Activated CD4-positive, alpha-beta T cell treated with anti-CD3 and anti-CD28 coated beads, Interleukin-2, Interleukin-6, amounts not matched to agents 100 ng/mL and 50 ng/mL, durations not matched to agents 16 hours and 8 hours (primary cell): Measurements from ENCODE around the gene HLCS.

Source experiments
- DNase-seq: peaks from one replicate; pipeline ENCODE4 v3.0.0-alpha.2; 2020

HLCS gene

GRCh38 chr21:36766511-36766910 lies 200.0 kb downstream of the HLCS start:
- no peak for DNase-seq

- no peak for DNase-seq
Measured at GRCh38 chr21:36765229-36765628, 201.2 kb downstream of the HLCS start.

DNA sequence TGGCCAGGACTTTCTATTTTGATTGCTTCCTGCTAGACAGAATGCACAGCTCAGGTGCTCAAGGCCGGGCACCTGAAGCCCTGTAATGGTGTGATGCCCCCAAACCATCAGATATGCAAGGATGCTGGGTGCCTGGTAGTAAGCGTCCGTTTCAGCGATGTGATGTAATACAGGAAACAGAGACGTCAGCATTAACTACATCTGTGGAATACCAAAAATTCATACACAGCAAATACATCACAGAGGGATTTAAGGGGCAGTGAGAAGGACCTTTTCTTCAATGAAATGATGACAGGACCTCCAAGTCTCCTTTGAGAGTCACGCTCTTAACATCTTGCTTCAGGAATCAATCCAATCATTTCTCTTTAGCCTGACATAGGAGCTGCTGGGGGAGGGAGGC lies 203.2 kb downstream of the HLCS start:
- DNase-seq: no peak

DNA sequence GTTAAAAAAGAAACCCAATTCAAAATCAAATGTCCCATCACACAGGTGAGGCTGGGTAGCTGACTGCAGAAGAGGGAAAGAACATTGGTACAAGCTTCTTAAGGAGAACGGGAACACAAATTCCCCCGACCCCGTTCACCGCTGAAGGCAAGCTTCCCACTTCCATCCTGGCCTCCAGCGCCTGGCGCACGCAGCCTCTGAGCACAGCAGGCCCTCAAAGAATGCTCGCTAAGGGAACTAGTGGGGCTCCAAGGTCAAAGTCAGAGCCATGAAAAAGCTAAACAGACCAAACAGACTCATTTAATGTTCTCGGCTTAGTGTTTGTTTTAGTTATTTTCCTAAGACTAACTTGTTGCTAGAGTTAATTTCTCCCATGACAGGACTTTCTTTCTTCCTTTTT lies 203.8 kb downstream of the HLCS start:
- no peak for DNase-seq

DNA sequence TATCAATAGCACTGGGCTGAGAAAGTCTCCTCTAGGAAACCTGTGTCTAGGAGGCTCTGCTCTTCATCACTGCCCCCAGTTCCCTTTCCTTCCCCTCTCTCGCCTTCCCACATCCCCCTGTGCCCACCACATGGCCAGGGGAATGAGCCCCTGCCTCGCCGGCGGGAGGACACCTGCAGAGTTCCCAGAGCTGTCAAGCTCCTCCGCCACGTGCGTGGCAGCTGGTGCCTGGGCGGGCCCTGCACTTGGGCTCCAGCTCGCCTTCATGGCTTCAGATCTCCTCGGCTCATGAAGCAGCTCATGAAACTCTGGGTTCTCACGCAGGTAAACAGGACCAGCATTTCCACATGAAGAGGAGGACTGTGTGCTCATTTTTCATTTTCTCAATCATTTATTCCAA lies 204.8 kb downstream of the HLCS start:
- DNase-seq: no peak

- no peak for DNase-seq
Measured at GRCh38 chr21:36759348-36760083, 207.0 kb downstream of the HLCS start.

GRCh38 chr21:36757196-36757595 lies 209.3 kb downstream of the HLCS start:
- DNase-seq: no peak

DNA sequence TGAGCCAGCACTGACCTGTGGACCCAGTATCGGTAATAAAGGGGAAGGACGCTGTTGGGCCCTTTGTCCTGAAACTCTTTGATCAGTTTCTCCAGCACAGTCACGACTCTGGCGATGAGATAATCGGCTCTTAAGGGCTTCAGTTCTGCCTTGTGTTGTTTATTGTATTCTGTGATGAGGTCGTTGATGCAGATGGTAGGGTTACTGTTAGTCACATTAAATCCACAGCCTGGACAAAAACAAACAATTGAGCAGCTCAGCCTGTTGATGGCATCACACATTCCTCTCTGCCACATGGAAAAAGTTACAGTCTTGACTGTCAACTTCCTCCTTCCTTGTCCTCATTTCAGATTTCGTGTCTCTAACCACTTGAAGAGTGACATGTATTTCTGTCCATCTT lies 209.9 kb downstream of the HLCS start:
- no peak for DNase-seq

DNA sequence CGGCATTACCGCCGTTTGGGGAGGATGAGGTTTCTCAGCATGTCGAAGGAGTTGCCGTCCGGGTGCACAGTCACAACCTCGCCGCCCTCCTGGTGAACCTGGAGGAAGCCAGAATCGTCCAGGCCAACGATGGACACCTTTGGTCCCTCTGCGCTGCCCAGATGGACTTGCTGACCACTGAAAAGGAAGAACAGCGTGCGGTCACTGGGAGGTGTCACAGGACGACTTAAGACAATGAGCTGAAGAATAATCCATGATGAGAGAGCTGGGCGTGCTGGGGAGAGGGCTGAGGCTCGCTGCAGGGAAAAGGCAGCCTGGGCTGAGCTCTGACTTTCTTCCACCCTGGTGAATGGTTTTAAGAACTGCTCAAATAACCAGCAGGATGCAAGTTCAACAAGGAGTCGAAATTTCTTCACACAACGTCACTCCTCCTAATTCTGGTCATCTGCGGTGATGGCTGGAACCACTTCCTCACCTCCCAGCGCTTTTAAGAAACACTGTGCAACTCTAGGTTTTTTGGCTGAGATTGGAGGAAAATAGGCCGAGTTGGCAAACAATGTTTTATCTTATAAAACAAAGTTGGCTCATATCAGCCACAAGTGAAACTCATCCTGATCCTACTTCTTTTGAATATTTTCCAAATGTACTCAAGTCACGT lies 212.1 kb downstream of the HLCS start:
- no peak for DNase-seq

GRCh38 chr21:36753556-36753955 lies 212.9 kb downstream of the HLCS start:
- DNase-seq: no peak

DNA sequence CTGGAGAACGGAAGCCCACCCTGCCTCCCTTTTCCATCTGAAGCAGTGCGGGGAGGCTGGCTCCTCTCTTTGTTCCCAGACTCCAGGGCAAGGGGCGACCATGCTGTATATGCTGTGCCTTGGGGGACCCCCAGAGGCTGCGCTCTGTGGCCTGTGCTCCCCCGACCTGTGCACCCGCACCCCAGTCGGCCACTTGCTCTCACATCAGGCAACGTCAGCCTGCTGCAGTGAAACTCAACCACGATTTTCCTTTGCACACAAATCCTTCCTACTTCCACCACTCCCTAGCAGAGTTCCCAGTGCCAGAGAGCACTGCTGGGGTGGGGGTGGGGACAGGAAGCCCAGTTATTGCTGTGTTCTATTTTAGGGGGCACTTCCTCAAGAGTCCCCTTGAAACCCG lies 215.1 kb downstream of the HLCS start:
- no peak for DNase-seq

DNA sequence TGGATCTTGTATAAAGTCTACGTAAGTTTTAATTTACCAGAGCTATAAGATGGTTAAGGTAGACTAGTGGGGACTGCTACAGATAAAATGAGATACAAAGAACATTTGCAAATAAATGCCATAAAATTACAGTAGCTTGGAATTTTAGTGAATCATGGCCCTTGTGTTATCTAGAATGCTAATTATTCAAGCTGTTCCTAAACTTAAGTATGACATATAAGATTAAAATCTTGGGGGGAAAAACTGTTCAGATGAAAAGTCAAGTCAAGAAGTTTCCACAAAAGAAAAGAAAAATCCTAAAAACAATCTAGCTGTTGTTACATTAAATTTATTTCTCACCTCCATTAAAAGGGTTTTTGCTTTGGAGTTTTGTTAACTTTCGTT lies 215.9 kb downstream of the HLCS start:
- no peak for DNase-seq

DNA sequence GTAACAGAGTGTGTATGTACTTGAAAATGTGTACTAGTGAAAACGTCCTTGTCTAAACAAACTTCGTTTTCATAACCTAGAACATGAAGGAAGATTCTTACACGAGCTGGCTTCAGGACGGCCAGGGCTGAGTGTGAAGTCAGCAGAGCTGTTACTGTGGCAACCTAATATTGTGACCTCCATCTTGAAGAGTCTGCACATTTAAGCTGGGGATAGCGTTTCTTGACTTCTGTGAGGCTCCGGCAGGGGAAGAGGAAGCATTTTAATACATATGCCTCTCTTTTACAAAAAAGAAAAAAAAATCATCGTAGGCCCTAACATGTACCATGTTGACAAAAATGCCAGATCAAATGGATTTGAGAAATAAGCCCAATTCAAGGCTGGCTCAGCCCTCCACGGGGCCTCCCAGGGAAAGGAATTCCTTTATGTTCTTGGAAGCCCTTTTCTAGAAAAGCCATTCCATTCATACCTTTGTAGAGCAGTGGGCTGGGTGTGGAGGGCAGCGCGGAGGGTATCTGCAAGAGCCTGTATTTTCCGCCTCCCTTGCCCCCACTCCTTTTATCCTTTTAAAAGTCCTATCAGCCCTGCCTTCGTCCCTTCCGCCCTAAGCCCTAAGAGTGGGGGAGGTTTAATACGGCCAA lies 216.4 kb downstream of the HLCS start:
- no peak for DNase-seq

DNA sequence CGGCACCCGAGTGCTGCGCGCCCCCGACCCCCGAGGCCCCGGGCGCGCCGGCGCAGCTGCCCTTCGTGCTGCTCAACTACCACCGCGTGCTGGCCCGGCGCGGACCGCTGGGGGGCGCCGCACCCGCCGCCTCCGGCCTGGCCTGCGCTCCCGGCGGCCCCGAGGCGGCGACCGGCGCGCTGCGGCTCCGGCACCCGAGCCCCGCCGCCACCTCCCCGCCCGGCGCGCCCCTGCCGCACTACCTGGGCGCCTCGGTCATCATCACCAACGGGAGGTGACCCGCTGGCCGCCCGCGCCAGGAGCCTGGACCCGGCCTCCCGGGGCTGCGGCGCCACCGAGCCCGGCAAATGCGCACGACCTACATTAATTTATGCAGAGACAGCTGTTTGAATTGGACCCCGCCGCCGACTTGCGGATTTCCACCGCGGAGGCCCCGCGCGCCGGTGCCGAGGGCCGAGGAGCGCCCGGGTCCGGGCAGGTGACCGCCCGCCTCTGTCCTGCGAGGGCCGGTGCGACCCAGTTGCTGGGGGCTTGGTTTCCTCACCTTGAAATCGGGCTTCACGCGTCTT lies 218.6 kb downstream of the HLCS start:
- DNase-seq: peak; percentile 71

DNA sequence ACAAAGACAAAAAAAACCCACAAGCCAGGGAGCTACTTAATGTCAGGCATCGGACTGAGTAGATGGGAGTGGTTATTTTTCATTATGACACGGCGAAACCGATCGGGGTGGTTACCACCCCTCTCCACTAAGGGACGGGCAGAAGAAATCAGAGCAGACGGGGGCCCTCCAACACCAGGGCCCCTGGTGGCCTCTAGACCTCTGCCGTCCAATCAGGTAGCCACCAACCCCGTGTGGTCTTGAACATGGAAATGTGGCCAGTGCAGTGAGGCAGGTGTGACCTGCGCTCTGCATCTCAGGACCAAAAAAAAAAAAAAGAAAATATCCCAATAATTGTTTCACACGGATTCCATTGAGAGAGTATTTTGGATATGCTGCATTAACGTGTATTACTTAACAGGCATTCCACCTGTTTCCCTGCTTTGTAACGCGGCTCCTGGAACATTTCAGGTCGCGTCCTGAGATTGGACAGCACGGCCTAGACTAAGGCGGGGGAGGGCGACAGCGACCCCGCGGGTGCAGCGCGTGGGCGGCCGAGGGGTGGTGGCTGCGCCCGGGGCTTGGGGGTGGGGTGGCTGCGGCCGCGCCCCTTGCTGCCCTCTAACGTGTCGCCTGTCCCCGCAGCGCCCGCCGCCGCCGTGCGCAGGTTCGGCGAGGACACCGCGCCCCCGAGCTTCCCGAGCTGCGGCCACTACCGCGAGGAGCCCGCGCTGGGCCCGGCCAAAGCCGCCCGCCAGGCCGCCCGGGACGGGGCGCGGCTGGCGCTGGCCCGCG lies 219.2 kb downstream of the HLCS start:
- no peak for DNase-seq

GRCh38 chr21:36745459-36745858 lies 221.0 kb downstream of the HLCS start:
- no peak for DNase-seq

- DNase-seq: no peak
Measured at GRCh38 chr21:36744560-36745231, 221.8 kb downstream of the HLCS start.

DNA sequence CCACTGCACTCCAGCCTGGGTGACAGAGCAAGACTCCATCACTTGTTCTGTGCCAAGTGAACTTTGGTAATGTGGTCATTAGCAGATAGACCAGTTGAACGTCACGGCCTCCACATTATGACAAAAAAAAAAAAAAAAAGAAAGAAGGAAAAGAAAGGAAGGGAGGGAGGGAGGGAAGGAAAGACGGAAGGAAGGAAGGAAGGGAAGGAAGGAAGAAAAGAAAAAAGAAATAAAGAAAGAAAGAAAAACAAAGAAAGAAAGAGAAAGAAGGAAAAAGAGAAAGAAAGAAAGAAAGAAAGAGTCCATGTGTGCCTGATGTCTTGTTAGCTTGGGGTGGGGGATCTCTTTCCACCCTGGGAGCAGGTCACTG lies 222.3 kb downstream of the HLCS start:
- no peak for DNase-seq

DNA sequence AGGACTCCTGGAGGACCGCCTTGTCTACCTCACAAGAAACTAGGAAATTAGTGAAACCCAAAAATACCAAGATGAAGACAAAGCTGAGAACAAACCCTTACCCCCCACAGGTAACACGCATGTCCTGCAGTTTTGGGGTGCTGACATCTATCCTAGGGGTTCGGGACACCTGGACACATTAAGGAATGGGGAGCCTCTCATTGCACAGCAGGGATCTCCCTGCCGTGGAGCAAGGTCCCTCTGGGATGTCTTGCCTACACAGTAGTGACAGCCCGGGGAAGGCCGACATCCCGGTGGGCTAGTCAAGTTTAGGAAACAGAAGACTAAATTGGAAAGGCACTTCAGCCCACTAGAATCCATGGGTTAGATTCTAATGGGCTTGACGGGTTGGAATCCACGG lies 223.0 kb downstream of the HLCS start:
- DNase-seq: no peak

- DNase-seq: no peak
Measured at GRCh38 chr21:36743008-36743407, 223.5 kb downstream of the HLCS start.

- DNase-seq: no peak
Measured at GRCh38 chr21:36741506-36741905, 225.0 kb downstream of the HLCS start.

GRCh38 chr21:36738489-36739126 lies 227.9 kb downstream of the HLCS start:
- DNase-seq: no peak
